GM15510 (cell line): ENCODE data around the gene CDH4.

Source experiments
- POLR2A ChIP-seq: IDR thresholded peaks from 3 replicates; pipeline ENCODE4 v1.6.1; 2011; ENCODE audit warnings: borderline replicate concordance; ENCODE audit not compliant: insufficient read length; ENCODE audit errors: extremely low read depth

CDH4 gene

GRCh38 chr20:61931476-61932198 lies 679.6 kb downstream of the CDH4 start:
- TF ChIP-seq POLR2A = no peak

- TF ChIP-seq POLR2A = no peak
Measured at GRCh38 chr20:61932199-61932592, 680.1 kb downstream of the CDH4 start.

GRCh38 chr20:61932711-61933480 lies 680.8 kb downstream of the CDH4 start:
- no peak for TF ChIP-seq POLR2A

GRCh38 chr20:61933481-61933950 lies 681.5 kb downstream of the CDH4 start:
- no peak for TF ChIP-seq POLR2A

- no peak for TF ChIP-seq POLR2A
Measured at GRCh38 chr20:61933951-61934715, 682.1 kb downstream of the CDH4 start.

- no peak for TF ChIP-seq POLR2A
Measured at GRCh38 chr20:61934716-61935530, 682.9 kb downstream of the CDH4 start.

GRCh38 chr20:61935926-61936700 lies 684.1 kb downstream of the CDH4 start:
- TF ChIP-seq POLR2A = no peak

GRCh38 chr20:61936701-61937131 lies 684.7 kb downstream of the CDH4 start:
- no peak for TF ChIP-seq POLR2A

GRCh38 chr20:61937146-61937962 lies 685.3 kb downstream of the CDH4 start:
- no peak for TF ChIP-seq POLR2A

- no peak for TF ChIP-seq POLR2A
Measured at GRCh38 chr20:61937963-61938838, 686.1 kb downstream of the CDH4 start.

GRCh38 chr20:61938839-61939690 lies 687.0 kb downstream of the CDH4 start:
- TF ChIP-seq POLR2A = no peak

GRCh38 chr20:61939691-61940360 lies 687.8 kb downstream of the CDH4 start:
- no peak for TF ChIP-seq POLR2A
